Iris pigment epithelial cell (primary cell): ENCODE data around the gene NEDD4.
A peak's percentile ranks its signal among the peaks of the same experiment; 100 is the strongest.
"Not testable (repeated sequence)": the region's sequence is repeated elsewhere in the genome, so short reads cannot be mapped to it uniquely, and the experiment has no call there.

ENCODE experiments used
- DNase-seq: peaks from one replicate; pipeline ENCODE4 v3.0.0-alpha.2; 2011; ENCODE audit warnings: low read depth

NEDD4 gene

GRCh38 chr15:56004281-56004680, 10.9 kb upstream of the NEDD4 start:
- DNase-seq: not testable (repeated sequence)

- DNase-seq: not testable (repeated sequence)
These were observed 10.4 kb upstream of the NEDD4 start for GRCh38 chr15:56003777-56004176.

- not testable (repeated sequence) for DNase-seq
These were observed 9.9 kb upstream of the NEDD4 start for GRCh38 chr15:56003277-56003676.

GRCh38 chr15:56001471-56002078, 8.2 kb upstream of the NEDD4 start:
- no peak for DNase-seq

- DNase-seq: peak; percentile 27
These were observed 6.2 kb upstream of the NEDD4 start for GRCh38 chr15:55999658-56000057.

- no peak for DNase-seq
These were observed 5.1 kb upstream of the NEDD4 start for GRCh38 chr15:55998478-55998877.

GRCh38 chr15:55993804-55994560, 570 bp upstream of the NEDD4 start:
- DNase-seq: peak; percentile 77

- DNase-seq: peak; percentile 84
These were observed 672 bp downstream of the NEDD4 start for GRCh38 chr15:55992769-55993110.

GRCh38 chr15:55991802-55992768, 1.3 kb downstream of the NEDD4 start:
- peak; percentile 26 for DNase-seq

- no peak for DNase-seq
These were observed 2.4 kb downstream of the NEDD4 start for GRCh38 chr15:55990998-55991397.

- DNase-seq: no peak
These were observed 2.9 kb downstream of the NEDD4 start for GRCh38 chr15:55990516-55990915.

GRCh38 chr15:55989383-55989782, 4.0 kb downstream of the NEDD4 start:
- DNase-seq: no peak

- no peak for DNase-seq
These were observed 11.7 kb downstream of the NEDD4 start for GRCh38 chr15:55981582-55982249.

- no peak for DNase-seq
These were observed 12.9 kb downstream of the NEDD4 start for GRCh38 chr15:55980511-55980910.

- peak; percentile 21 for DNase-seq
These were observed 16.2 kb downstream of the NEDD4 start for GRCh38 chr15:55977231-55977630.

- DNase-seq: no peak
These were observed 23.1 kb downstream of the NEDD4 start for GRCh38 chr15:55970286-55970685.

- no peak for DNase-seq
These were observed 23.8 kb downstream of the NEDD4 start for GRCh38 chr15:55969582-55969981.

GRCh38 chr15:55968923-55969322, 24.5 kb downstream of the NEDD4 start:
- no peak for DNase-seq

- DNase-seq: no peak
These were observed 28.3 kb downstream of the NEDD4 start for GRCh38 chr15:55965091-55965490.

GRCh38 chr15:55960946-55961345, 32.5 kb downstream of the NEDD4 start:
- DNase-seq: no peak

GRCh38 chr15:55959744-55960447, 33.5 kb downstream of the NEDD4 start:
- no peak for DNase-seq
